Neural cell (in vitro differentiated cells): ENCODE measurements around the gene LCOR.

Source experiments
- CTCF ChIP-seq: fragments of 450-650 bp; IDR thresholded peaks from 2 replicates; pipeline ENCODE4 v1.5.1; 2014; ENCODE audit warnings: antibody characterized with exemption, mild to moderate bottlenecking, moderate library complexity; ENCODE audit not compliant: poor library complexity, severe bottlenecking
- EP300 ChIP-seq: fragments of 450-650 bp; conservative IDR thresholded peaks from 2 replicates; pipeline ENCODE4 v1.6.1; 2014; ENCODE audit warnings: antibody characterized with exemption, mild to moderate bottlenecking, moderate library complexity; ENCODE audit not compliant: poor library complexity, severe bottlenecking

GRCh38 chr10:97042081-97042480, 210.0 kb downstream of the LCOR start:
- TF ChIP-seq CTCF (no peak), EP300 (no peak)
